Esophagus squamous epithelium (tissue), 5 donors: ENCODE measurements around the gene TLN1. TPM values are rescaled to one million over a fixed set of nuclear protein-coding genes. Genes with fewer than 3 reads are reported as not detected.
A peak's percentile ranks its signal among the peaks of the same experiment; 100 is the strongest.

Experiments
- DNase-seq: peaks from one replicate; lab custom pipeline; 2025; lab: John Stamatoyannopoulos, UW
- H3K27ac ChIP-seq, 4 donors: fragments of 200-600 bp; sonication (generic); one replicate each; pipeline ENCODE4 v1.5.1; 2016 to 2019; ENCODE audit warnings: mild to moderate bottlenecking in 1 of 4
- H3K27me3 ChIP-seq, 4 donors: fragments of 200-600 bp; sonication (generic); 1 replicate in 3 of 4; 2 replicates in 1 of 4; pipeline versions ENCODE4 v1.5.1 to v1.6.0; 2017 to 2021; ENCODE audit warnings: antibody characterized with exemption in 1 of 4
- H3K36me3 ChIP-seq, 3 donors: fragments of 200-600 bp; sonication (generic); one replicate each; pipeline ENCODE4 v1.5.1; 2016 to 2019
- H3K4me1 ChIP-seq, 3 donors: fragments of 200-600 bp; sonication (generic); one replicate each; pipeline ENCODE4 v1.5.1; 2017 to 2019
- H3K4me3 ChIP-seq, 4 donors: fragments of 200-600 bp; sonication (generic); 1 replicate in 3 of 4; 2 replicates in 1 of 4; pipeline ENCODE4 v1.5.1; 2016 to 2019; ENCODE audit warnings: mild to moderate bottlenecking in 2 of 4, moderate library complexity in 1 of 4
- H3K9me3 ChIP-seq, 3 donors: fragments of 200-600 bp; sonication (generic); one replicate each; pipeline ENCODE4 v1.5.1; 2016 to 2019
- POLR2A ChIP-seq, 4 donors: fragments of 450-650 bp; IDR thresholded peaks; one replicate each; pipeline ENCODE4 v1.6.1; 2017; ENCODE audit warnings: antibody characterized with exemption in 4 of 4, mild to moderate bottlenecking in 4 of 4, moderate library complexity in 3 of 4
- WGBS, 2 donors: methylation state at CpG; one replicate each; pipeline ENCODE4 v1.1.5; 2018; 5-methylcytosine and 5-hydroxymethylcytosine counted together
- intact Hi-C: fragments of 100-400 bp; cut with DNase I; formaldehyde crosslinking; loops from one replicate; pipeline ENCODE4 v1.15.0; 2022
- total RNA-seq, 4 donors: library from RNA; depleted of rRNA; stranded (reverse); fragments of >200 nt; gene quantifications; one replicate each; pipeline ENCODE4 v1.1.0, GENCODE V29; 2016
- TF ChIP-seq, protein P1 (sequence below), 6 experiments: fragments of 450-650 bp in 4 of 6; fragments of 200-600 bp in 2 of 6; sonication (generic) in 2 of 6; IDR thresholded peaks; one replicate each; pipeline ENCODE4 v1.5.1; 2016 to 2019; ENCODE audit warnings: antibody characterized with exemption in 6 of 6, mild to moderate bottlenecking in 4 of 6, moderate library complexity in 4 of 6
- donor health status: DM: yes; HTN: yes; CAD: no.

The TLN1 gene, protein sequence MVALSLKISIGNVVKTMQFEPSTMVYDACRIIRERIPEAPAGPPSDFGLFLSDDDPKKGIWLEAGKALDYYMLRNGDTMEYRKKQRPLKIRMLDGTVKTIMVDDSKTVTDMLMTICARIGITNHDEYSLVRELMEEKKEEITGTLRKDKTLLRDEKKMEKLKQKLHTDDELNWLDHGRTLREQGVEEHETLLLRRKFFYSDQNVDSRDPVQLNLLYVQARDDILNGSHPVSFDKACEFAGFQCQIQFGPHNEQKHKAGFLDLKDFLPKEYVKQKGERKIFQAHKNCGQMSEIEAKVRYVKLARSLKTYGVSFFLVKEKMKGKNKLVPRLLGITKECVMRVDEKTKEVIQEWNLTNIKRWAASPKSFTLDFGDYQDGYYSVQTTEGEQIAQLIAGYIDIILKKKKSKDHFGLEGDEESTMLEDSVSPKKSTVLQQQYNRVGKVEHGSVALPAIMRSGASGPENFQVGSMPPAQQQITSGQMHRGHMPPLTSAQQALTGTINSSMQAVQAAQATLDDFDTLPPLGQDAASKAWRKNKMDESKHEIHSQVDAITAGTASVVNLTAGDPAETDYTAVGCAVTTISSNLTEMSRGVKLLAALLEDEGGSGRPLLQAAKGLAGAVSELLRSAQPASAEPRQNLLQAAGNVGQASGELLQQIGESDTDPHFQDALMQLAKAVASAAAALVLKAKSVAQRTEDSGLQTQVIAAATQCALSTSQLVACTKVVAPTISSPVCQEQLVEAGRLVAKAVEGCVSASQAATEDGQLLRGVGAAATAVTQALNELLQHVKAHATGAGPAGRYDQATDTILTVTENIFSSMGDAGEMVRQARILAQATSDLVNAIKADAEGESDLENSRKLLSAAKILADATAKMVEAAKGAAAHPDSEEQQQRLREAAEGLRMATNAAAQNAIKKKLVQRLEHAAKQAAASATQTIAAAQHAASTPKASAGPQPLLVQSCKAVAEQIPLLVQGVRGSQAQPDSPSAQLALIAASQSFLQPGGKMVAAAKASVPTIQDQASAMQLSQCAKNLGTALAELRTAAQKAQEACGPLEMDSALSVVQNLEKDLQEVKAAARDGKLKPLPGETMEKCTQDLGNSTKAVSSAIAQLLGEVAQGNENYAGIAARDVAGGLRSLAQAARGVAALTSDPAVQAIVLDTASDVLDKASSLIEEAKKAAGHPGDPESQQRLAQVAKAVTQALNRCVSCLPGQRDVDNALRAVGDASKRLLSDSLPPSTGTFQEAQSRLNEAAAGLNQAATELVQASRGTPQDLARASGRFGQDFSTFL (N-terminal part only)
- total RNA-seq: 100 to 1,000 TPM in 2 of 4 donors, 10 to 100 TPM in 2; 94.7 to 233 (median 112) TPM

DNA sequence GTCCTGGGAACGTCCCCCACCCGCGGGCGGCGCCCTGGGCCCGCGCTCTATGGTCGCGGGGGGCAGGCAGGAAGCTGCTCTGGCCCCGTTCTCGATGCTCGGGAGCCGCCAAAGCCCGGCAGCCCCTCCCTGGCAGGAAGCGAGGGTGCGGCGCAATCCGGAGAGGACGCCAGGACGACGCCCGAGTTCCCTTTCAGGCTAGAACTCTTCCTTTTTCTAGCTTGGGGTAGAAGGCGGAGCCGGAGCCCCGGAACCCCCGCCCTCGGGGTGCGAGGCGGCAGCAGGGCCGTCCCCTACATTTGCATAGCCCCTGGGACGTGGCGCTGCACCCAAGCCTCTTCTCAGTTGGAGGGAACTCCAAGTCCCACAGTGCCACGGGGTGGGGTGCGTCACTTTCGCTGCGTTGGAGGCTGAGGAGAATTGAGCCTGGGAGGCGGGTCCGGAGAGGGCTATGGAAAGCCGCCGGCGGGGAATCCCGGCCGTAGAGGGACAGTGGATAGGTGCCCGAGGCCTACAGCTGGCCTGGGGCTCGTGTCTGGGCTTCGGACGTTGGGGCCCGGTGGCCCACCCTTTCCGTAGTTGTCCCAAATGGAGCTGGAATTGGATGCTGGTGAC is at the start of gene TLN1, which contains the start of gene CREB3:
TLN1 (minus strand) TSS at position 11 of the 615 bp plus-strand sequence. CDS start 6,501 bp downstream, outside the sequence.
CREB3 (plus strand) TSS at position 482 of the 615 bp plus-strand sequence; CDS start at position 589, 107 bp downstream.
- DNase-seq: peak; percentile 92
- Histone ChIP-seq H3K27me3 (no peaks in the 10 kb centered on the region), H3K4me1 (peaks cover 18 to 71% (median 35%) of the 10 kb centered on the region in 3 donors), H3K36me3 (peaks cover 0 to 43% (median 21%) of the 10 kb centered on the region in 3 donors), H3K27ac (peak within 1 kb of the TSS; percentile 95 to 100 (median 98)), H3K9me3 (no peaks in the 10 kb centered on the region), H3K4me3 (peak within 1 kb of the TSS; percentile 69 to 91 (median 80))
- TF ChIP-seq, protein P1, sequence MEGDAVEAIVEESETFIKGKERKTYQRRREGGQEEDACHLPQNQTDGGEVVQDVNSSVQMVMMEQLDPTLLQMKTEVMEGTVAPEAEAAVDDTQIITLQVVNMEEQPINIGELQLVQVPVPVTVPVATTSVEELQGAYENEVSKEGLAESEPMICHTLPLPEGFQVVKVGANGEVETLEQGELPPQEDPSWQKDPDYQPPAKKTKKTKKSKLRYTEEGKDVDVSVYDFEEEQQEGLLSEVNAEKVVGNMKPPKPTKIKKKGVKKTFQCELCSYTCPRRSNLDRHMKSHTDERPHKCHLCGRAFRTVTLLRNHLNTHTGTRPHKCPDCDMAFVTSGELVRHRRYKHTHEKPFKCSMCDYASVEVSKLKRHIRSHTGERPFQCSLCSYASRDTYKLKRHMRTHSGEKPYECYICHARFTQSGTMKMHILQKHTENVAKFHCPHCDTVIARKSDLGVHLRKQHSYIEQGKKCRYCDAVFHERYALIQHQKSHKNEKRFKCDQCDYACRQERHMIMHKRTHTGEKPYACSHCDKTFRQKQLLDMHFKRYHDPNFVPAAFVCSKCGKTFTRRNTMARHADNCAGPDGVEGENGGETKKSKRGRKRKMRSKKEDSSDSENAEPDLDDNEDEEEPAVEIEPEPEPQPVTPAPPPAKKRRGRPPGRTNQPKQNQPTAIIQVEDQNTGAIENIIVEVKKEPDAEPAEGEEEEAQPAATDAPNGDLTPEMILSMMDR (IDR thresholded peaks at IDR 0.05): peak in 2 of 6 experiments; percentile 10 to 21
- TF ChIP-seq POLR2A (IDR thresholded peaks at IDR 0.05): peak in 3 of 4 donors; percentile 57 to 76 (median 76)
- intact Hi-C loops: loop anchor here (5.0 to 10.0 kb wide), 2 partner anchors 75 to 127 kb away; partner anchors contain the start of genes CCDC107, RMRP and TESK1
- WGBS, 2 donors: 0% methylated on average over 10 to 19 of the region's 49 CpGs

GRCh38 chr9:35781066-35781465 is 49.1 kb upstream of the TLN1 start:
- intact Hi-C loops: no loop called here
- no peak for DNase-seq
- Histone ChIP-seq H3K36me3 (no peaks in the 10 kb centered on the region), H3K9me3 (no peaks in the 10 kb centered on the region), H3K4me3 (no peak overlapping the region), H3K4me1 (no peaks in the 10 kb centered on the region), H3K27ac (no peak overlapping the region), H3K27me3 (peaks cover 0 to 36% (median 0%) of the 10 kb centered on the region in 4 donors)
- 67% methylated on average over 2 of the region's 2 CpGs; no CpG with 5 or more reads in 1 of the 2 donors for WGBS, 2 donors
- TF ChIP-seq, protein P1 (IDR thresholded peaks at IDR 0.05): no peak
- no peak for TF ChIP-seq POLR2A (IDR thresholded peaks at IDR 0.05)

DNA sequence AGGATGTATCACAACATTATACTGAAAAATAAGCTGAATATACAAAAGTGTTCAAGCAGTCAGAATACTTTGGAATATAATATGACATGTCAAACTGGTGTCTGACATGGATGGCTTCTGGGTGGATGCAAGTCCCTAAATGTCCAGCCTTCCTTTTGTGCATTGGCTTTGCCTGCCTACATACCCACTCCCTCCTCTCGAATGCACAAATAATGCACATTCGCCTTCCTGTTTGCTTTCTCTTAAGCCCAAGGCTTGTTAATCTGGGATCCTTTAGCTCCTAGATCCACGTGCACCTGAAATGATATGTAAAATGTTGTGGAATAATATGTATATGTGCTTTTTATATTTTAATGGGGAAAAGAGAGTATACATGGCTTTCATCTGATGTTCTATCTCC is 46.5 kb upstream of the TLN1 start:
- H3K36me3 ChIP-seq: no peaks in the 10 kb centered on the region
- no peaks in the 10 kb centered on the region for H3K4me1 ChIP-seq
- TF ChIP-seq, protein P1 (IDR thresholded peaks at IDR 0.05): no peak
- no peak for TF ChIP-seq POLR2A (IDR thresholded peaks at IDR 0.05)
- H3K27me3 ChIP-seq: peaks cover 0 to 27% (median 0%) of the 10 kb centered on the region in 4 donors
- H3K4me3 ChIP-seq: no peak overlapping the region
- no peak overlapping the region for H3K27ac ChIP-seq
- intact Hi-C loops: no loop called here
- no peak for DNase-seq
- WGBS, 2 donors: 84% methylated on average over 3 of the region's 3 CpGs
- H3K9me3 ChIP-seq: no peaks in the 10 kb centered on the region

DNA sequence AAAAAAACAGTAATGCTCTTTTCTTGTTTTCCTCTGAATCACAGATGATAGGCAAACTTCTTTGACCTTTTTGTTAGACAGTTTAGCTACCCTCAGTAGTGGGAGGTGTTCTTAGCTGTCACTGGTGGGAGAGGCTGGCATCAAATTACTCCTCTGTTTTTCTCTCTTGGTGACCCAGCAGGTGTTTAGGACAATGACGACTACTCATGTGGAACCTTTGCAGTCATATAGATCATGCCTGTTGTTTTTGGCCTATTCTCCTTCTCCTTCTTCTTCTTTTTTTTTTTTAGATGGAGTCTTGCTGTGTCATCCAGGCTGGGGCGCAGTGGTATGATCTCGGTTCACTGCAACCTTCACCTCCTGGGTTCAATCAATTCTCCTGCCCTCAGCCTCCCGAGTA is 44.0 kb upstream of the TLN1 start:
- intact Hi-C loops: no loop called here
- no peak for TF ChIP-seq POLR2A (IDR thresholded peaks at IDR 0.05)
- TF ChIP-seq, protein P1 (IDR thresholded peaks at IDR 0.05): no peak
- H3K36me3 ChIP-seq: no peaks in the 10 kb centered on the region
- peaks cover 0 to 13% (median 2%) of the 10 kb centered on the region in 3 donors for H3K4me1 ChIP-seq
- DNase-seq: no peak
- WGBS, 2 donors: 72 to 75% methylated on average over 4 of the region's 4 CpGs
- no peak overlapping the region for H3K27ac ChIP-seq
- H3K9me3 ChIP-seq: no peaks in the 10 kb centered on the region
- H3K4me3 ChIP-seq: no peak overlapping the region
- peaks cover 0 to 29% (median 0%) of the 10 kb centered on the region in 4 donors for H3K27me3 ChIP-seq
